ENCODE measurements around the gene HK1.
"Not testable (repeated sequence)": the region's sequence is repeated elsewhere in the genome, so short reads cannot be mapped to it uniquely, and the experiment has no call there.

The HK1 gene

DNA sequence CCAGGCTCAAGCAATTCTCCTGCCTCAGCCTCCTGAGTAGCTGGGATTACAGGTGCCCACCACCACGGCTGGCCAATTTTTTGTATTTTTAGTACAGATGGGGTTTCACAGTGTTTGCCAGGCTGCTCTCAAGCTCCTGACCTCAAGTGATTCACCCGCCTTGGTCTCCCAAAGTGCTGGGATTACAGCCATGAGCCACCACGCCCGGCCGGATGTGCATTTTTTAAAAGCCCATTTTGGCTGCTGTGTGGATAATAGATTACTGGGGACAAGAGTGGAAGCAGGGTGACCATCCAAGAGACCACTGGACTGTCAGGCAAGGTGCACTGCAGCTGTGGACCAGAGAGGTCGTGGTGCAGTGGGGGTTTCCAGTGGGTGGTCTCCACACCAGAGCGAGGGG, 36.7 kb upstream of the HK1 start:
- H3K27me3 ChIP-seq (ENCODE audit: control insufficient read depth, insufficient read depth, low read length, poor library complexity, severe bottlenecking) = no peaks in the 10 kb centered on the region
- H3K4me3 ChIP-seq (ENCODE audit: insufficient read depth, low read depth, low read length) = no peak overlapping the region
- H3K4me1 ChIP-seq (ENCODE audit: control insufficient read depth, insufficient read depth, low read length) = no peaks in the 10 kb centered on the region
- 90 to 92% methylated on average over 7 of the region's 7 CpGs for WGBS, 2 experiments
- H3K36me3 ChIP-seq (ENCODE audit: control insufficient read depth, insufficient read depth, low read length) = no peaks in the 10 kb centered on the region
- no peaks in the 10 kb centered on the region for H3K9me3 ChIP-seq (ENCODE audit: control insufficient read depth, low read length)
- H3K27ac ChIP-seq (ENCODE audit: insufficient read depth, low read depth, low read length, poor library complexity, severe bottlenecking) = no peak overlapping the region

DNA sequence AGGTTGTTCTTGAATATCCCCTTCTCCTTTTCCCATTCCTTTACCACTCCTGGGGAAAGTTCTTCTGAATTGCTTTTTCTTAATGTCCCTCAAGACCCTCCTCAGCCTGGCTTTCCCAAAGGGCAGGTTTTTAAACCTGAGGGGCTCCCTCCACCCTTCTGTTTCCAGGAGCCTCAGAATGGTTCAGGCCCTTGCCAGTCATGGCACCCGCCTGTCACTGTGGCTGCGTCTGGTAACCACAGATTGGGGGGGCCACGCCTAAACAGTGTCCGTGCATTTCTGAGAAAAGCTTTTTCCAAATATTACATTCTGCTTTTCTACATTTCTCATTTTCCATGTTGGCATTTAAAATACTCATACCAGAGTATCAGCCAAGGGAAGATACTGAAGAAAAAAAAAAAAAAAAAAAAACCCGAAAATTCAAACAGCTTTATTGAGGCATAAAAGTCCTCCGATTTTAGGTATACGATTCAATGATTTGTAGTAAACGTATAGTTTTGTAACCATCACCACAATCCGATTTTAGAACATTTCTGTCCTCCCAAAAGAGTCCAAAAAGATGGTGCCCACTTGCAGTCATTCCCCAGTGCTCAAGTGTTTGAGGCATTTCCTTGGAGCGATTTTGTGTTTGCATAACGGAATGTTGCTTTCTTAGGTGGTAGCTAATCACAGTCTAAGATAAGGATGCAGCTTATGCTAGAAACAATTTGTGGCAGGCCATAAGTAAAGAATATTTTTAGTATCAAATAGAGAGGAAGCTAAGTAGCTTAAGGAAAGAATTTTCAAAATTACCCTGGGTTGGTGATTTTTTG, 36.0 kb upstream of the HK1 start:
- Histone ChIP-seq H3K4me1 (ENCODE audit: control insufficient read depth, insufficient read depth, low read length) (no peaks in the 10 kb centered on the region), H3K36me3 (ENCODE audit: control insufficient read depth, insufficient read depth, low read length) (no peaks in the 10 kb centered on the region), H3K9me3 (ENCODE audit: control insufficient read depth, low read length) (no peaks in the 10 kb centered on the region), H3K4me3 (ENCODE audit: insufficient read depth, low read depth, low read length) (no peak overlapping the region), H3K27ac (ENCODE audit: insufficient read depth, low read depth, low read length, poor library complexity, severe bottlenecking) (no peak overlapping the region), H3K27me3 (ENCODE audit: control insufficient read depth, insufficient read depth, low read length, poor library complexity, severe bottlenecking) (no peaks in the 10 kb centered on the region)
- WGBS, 2 experiments = 92 to 94% methylated on average over 11 of the region's 11 CpGs

DNA sequence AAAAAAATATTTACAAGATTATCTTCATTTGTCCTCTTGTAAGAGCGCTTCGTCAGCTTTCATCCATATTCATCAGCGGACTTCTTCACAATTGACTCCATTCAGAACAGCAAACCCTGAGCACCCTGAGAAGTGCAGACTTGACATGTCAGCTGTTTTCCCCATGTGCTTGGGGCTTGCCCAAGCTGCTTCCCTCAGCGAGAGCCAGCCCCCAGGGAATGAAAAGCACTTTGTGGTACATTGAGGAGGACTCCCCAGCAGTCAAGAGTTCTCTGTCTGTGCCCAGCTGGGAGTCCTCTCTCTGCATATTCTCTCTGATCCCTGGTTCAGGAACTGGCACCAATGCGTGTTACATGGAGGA, 35.5 kb upstream of the HK1 start:
- Histone ChIP-seq H3K27ac (ENCODE audit: insufficient read depth, low read depth, low read length, poor library complexity, severe bottlenecking) (no peak overlapping the region), H3K27me3 (ENCODE audit: control insufficient read depth, insufficient read depth, low read length, poor library complexity, severe bottlenecking) (no peaks in the 10 kb centered on the region), H3K4me3 (ENCODE audit: insufficient read depth, low read depth, low read length) (no peak overlapping the region), H3K9me3 (ENCODE audit: control insufficient read depth, low read length) (no peaks in the 10 kb centered on the region), H3K4me1 (ENCODE audit: control insufficient read depth, insufficient read depth, low read length) (no peaks in the 10 kb centered on the region), H3K36me3 (ENCODE audit: control insufficient read depth, insufficient read depth, low read length) (no peaks in the 10 kb centered on the region)
- 75 to 78% methylated on average over 5 of the region's 5 CpGs for WGBS, 2 experiments

DNA sequence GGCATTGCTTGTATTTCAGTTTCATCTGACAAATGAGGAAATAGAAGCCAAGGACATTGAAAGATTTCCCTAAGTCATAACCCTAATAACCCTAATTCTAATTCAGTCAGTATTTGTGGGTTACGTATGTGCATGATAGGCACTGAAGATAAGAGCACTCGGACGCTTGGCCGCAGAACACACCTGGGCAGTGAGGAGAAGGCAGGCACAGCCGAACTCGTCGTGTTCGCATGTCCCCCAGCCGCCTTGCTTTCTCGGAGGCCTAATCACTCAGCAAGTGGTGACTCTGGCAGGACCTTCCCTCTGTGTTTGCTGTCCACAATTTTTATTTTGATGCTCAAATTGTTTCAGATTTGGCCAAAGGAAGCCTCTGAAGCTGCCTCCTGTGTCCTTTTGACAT, 34.5 kb upstream of the HK1 start:
- Histone ChIP-seq H3K9me3 (ENCODE audit: control insufficient read depth, low read length) (no peaks in the 10 kb centered on the region), H3K36me3 (ENCODE audit: control insufficient read depth, insufficient read depth, low read length) (no peaks in the 10 kb centered on the region), H3K4me1 (ENCODE audit: control insufficient read depth, insufficient read depth, low read length) (no peaks in the 10 kb centered on the region), H3K4me3 (ENCODE audit: insufficient read depth, low read depth, low read length) (no peak overlapping the region), H3K27me3 (ENCODE audit: control insufficient read depth, insufficient read depth, low read length, poor library complexity, severe bottlenecking) (no peaks in the 10 kb centered on the region), H3K27ac (ENCODE audit: insufficient read depth, low read depth, low read length, poor library complexity, severe bottlenecking) (no peak overlapping the region)
- WGBS, 2 experiments = 94 to 95% methylated on average over 10 of the region's 10 CpGs

DNA sequence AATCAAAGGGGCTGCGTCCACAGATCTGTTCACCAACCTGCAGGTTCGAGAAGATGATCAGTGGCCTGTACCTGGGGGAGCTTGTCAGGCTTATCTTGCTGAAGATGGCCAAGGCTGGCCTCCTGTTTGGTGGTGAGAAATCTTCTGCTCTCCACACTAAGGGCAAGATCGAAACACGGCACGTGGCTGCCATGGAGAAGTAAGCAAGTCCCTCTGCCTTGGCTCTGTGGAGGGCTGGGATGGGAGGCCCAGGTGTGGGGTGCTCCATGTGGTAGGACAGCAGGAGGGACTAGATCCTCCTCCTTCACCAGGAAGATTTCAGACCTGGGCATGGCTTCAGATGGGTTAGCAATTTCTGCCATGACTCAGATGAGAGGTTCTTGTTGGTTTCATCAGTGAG, 32.3 kb upstream of the HK1 start:
- no peaks in the 10 kb centered on the region for H3K27me3 ChIP-seq (ENCODE audit: control insufficient read depth, insufficient read depth, low read length, poor library complexity, severe bottlenecking)
- 92 to 98% methylated on average over 5 of the region's 5 CpGs for WGBS, 2 experiments
- no peak overlapping the region for H3K4me3 ChIP-seq (ENCODE audit: insufficient read depth, low read depth, low read length)
- H3K4me1 ChIP-seq (ENCODE audit: control insufficient read depth, insufficient read depth, low read length) = no peaks in the 10 kb centered on the region
- no peaks in the 10 kb centered on the region for H3K9me3 ChIP-seq (ENCODE audit: control insufficient read depth, low read length)
- H3K36me3 ChIP-seq (ENCODE audit: control insufficient read depth, insufficient read depth, low read length) = no peaks in the 10 kb centered on the region
- H3K27ac ChIP-seq (ENCODE audit: insufficient read depth, low read depth, low read length, poor library complexity, severe bottlenecking) = no peak overlapping the region

DNA sequence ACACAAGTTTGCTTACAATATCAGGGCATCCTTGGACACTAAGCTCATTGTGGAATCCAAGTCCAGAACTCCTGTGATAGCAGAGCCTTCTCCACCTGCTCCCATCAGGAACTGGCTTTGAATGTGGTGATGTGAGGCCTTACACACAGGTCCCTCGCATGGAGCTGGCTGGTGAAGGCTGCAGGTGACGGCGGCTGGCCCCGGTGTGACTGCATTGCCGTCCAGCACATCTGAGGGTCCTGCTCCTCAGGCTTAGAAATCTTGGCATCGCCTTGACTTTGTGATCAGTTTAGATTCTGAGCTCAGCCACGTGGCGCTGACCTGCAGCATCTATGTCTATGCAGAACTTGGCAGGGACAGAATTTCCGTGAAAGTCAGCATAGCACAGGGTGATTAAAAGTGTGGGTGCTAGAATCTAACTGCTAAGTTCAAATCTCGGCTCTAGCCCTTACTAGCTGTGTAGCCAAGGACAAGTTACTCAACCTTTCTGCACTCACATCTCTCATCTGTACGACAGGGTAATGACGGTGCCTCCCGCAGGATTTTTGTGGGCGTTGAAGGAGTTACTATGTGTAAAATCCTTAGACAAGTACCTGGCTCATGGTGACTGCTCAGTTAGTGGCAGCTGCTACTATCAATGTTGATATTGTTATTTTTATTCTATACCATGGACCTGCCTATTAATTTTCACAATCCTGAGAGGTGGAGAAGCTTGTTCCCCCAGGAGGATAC, 31.5 kb upstream of the HK1 start:
- Histone ChIP-seq H3K36me3 (ENCODE audit: control insufficient read depth, insufficient read depth, low read length) (no peaks in the 10 kb centered on the region), H3K27me3 (ENCODE audit: control insufficient read depth, insufficient read depth, low read length, poor library complexity, severe bottlenecking) (no peaks in the 10 kb centered on the region), H3K27ac (ENCODE audit: insufficient read depth, low read depth, low read length, poor library complexity, severe bottlenecking) (no peak overlapping the region), H3K4me1 (ENCODE audit: control insufficient read depth, insufficient read depth, low read length) (no peaks in the 10 kb centered on the region), H3K9me3 (ENCODE audit: control insufficient read depth, low read length) (no peaks in the 10 kb centered on the region), H3K4me3 (ENCODE audit: insufficient read depth, low read depth, low read length) (no peak overlapping the region)
- WGBS, 2 experiments = 85 to 86% methylated on average over 14 of the region's 14 CpGs

DNA sequence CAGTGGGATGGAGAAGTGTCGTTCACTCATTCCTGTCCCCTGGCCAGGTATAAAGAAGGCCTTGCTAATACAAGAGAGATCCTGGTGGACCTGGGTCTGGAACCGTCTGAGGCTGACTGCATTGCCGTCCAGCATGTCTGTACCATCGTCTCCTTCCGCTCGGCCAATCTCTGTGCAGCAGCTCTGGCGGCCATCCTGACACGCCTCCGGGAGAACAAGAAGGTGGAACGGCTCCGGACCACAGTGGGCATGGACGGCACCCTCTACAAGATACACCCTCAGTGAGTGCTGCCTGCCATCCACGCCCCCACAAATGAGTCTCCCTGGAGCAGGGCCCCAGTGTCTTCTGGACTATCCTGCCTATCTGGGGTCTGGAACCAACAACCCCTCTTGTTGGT, 31.0 kb upstream of the HK1 start:
- H3K36me3 ChIP-seq (ENCODE audit: control insufficient read depth, insufficient read depth, low read length) = no peaks in the 10 kb centered on the region
- no peaks in the 10 kb centered on the region for H3K9me3 ChIP-seq (ENCODE audit: control insufficient read depth, low read length)
- no peak overlapping the region for H3K4me3 ChIP-seq (ENCODE audit: insufficient read depth, low read depth, low read length)
- no peak overlapping the region for H3K27ac ChIP-seq (ENCODE audit: insufficient read depth, low read depth, low read length, poor library complexity, severe bottlenecking)
- H3K4me1 ChIP-seq (ENCODE audit: control insufficient read depth, insufficient read depth, low read length) = no peaks in the 10 kb centered on the region
- 93 to 98% methylated on average over 13 of the region's 13 CpGs for WGBS, 2 experiments
- no peaks in the 10 kb centered on the region for H3K27me3 ChIP-seq (ENCODE audit: control insufficient read depth, insufficient read depth, low read length, poor library complexity, severe bottlenecking)

- WGBS, 2 experiments = 90 to 92% methylated on average over 24 of the region's 24 CpGs
- H3K36me3 ChIP-seq (ENCODE audit: control insufficient read depth, insufficient read depth, low read length) = no peaks in the 10 kb centered on the region
- no peak overlapping the region for H3K4me3 ChIP-seq (ENCODE audit: insufficient read depth, low read depth, low read length)
- no peaks in the 10 kb centered on the region for H3K9me3 ChIP-seq (ENCODE audit: control insufficient read depth, low read length)
- no peaks in the 10 kb centered on the region for H3K4me1 ChIP-seq (ENCODE audit: control insufficient read depth, insufficient read depth, low read length)
- no peaks in the 10 kb centered on the region for H3K27me3 ChIP-seq (ENCODE audit: control insufficient read depth, insufficient read depth, low read length, poor library complexity, severe bottlenecking)
- H3K27ac ChIP-seq (ENCODE audit: insufficient read depth, low read depth, low read length, poor library complexity, severe bottlenecking) = no peak overlapping the region
These were observed 30.1 kb upstream of the HK1 start for GRCh38 chr10:69248117-69248730.

GRCh38 chr10:69250041-69250440, 28.3 kb upstream of the HK1 start:
- 94 to 96% methylated on average over 14 of the region's 14 CpGs for WGBS, 2 experiments
- no peak overlapping the region for H3K4me3 ChIP-seq (ENCODE audit: insufficient read depth, low read depth, low read length)
- no peak overlapping the region for H3K27ac ChIP-seq (ENCODE audit: insufficient read depth, low read depth, low read length, poor library complexity, severe bottlenecking)
- no peaks in the 10 kb centered on the region for H3K36me3 ChIP-seq (ENCODE audit: control insufficient read depth, insufficient read depth, low read length)
- no peaks in the 10 kb centered on the region for H3K4me1 ChIP-seq (ENCODE audit: control insufficient read depth, insufficient read depth, low read length)
- no peaks in the 10 kb centered on the region for H3K9me3 ChIP-seq (ENCODE audit: control insufficient read depth, low read length)
- H3K27me3 ChIP-seq (ENCODE audit: control insufficient read depth, insufficient read depth, low read length, poor library complexity, severe bottlenecking) = no peaks in the 10 kb centered on the region

GRCh38 chr10:69251417-69251816, 26.9 kb upstream of the HK1 start:
- not testable (repeated sequence) for H3K9me3 ChIP-seq (ENCODE audit: control insufficient read depth, low read length)
- 69% methylated on average over 2 of the region's 2 CpGs; no CpG with 5 or more reads in 1 of the 2 experiments for WGBS, 2 experiments

More at GRCh38 chr10:69251417-69251816, 26.9 kb upstream of the HK1 start:
- not testable (repeated sequence) for H3K36me3 ChIP-seq (ENCODE audit: control insufficient read depth, insufficient read depth, low read length); H3K27me3 ChIP-seq (ENCODE audit: control insufficient read depth, insufficient read depth, low read length, poor library complexity, severe bottlenecking); H3K4me1 ChIP-seq (ENCODE audit: control insufficient read depth, insufficient read depth, low read length); H3K27ac ChIP-seq (ENCODE audit: insufficient read depth, low read depth, low read length, poor library complexity, severe bottlenecking); H3K4me3 ChIP-seq (ENCODE audit: insufficient read depth, low read depth, low read length)

Measured in ectodermal cell (in vitro differentiated cells).